Activated CD4-positive, alpha-beta memory T cell treated with anti-CD3 and anti-CD28 coated beads, Interleukin-2, amount 10 ng/mL, durations not matched to agents 7 days and 5 days (primary cell): ENCODE results near the gene LCN9. TPM values are rescaled to one million over a fixed set of nuclear protein-coding genes. Genes with fewer than 3 reads are reported as not detected.

ENCODE experiments used
- CTCF ChIA-PET: fragments of 350-600 bp; sonication (Branson Sonifier 250); formaldehyde crosslinking; loops from one replicate; lab custom pipeline; 2021; ENCODE audit warnings: antibody characterized with exemption, inconsistent platforms; lab: Charles Lee
- POLR2A ChIA-PET: fragments of 350-600 bp; sonication (Branson Sonifier 250); formaldehyde crosslinking; loops from one replicate; lab custom pipeline; 2021; ENCODE audit warnings: antibody characterized with exemption; lab: Charles Lee
- DNase-seq: peaks from one replicate; pipeline ENCODE4 v3.0.0-alpha.2; 2020
- H3K27ac Mint-ChIP-seq: one replicate; pipeline ENCODE4 v1.8.0; 2021; ENCODE audit warnings: mild to moderate bottlenecking, mixed read lengths
- H3K27me3 Mint-ChIP-seq: one replicate; pipeline ENCODE4 v1.8.0; 2021; ENCODE audit warnings: mixed read lengths
- H3K36me3 Mint-ChIP-seq: one replicate; pipeline ENCODE4 v1.8.0; 2021; ENCODE audit warnings: low read depth, mixed read lengths
- H3K4me1 Mint-ChIP-seq: one replicate; pipeline ENCODE4 v1.8.0; 2021; ENCODE audit warnings: mixed read lengths
- H3K4me3 Mint-ChIP-seq: one replicate; pipeline ENCODE4 v1.8.0; 2021; ENCODE audit warnings: mild to moderate bottlenecking, mixed read lengths
- H3K9me3 Mint-ChIP-seq: one replicate; pipeline ENCODE4 v1.8.0; 2021; ENCODE audit warnings: mixed read lengths
- total RNA-seq, 2 experiments: library from RNA; stranded (reverse); gene quantifications; one replicate each; pipeline ENCODE4 v1.2.3, GENCODE V29; 2021

The LCN9 gene
- total RNA-seq, 2 experiments from 2014 or later, result not detected

GRCh38 chr9:135714242-135715055, 51.3 kb downstream of the LCN9 start:
- no peak overlapping the region for H3K27ac Mint-ChIP-seq
- no peak for DNase-seq
- H3K4me3 Mint-ChIP-seq, result no peak overlapping the region
- no peaks in the 10 kb centered on the region for H3K9me3 Mint-ChIP-seq
- peaks cover 23% of the 10 kb centered on the region for H3K27me3 Mint-ChIP-seq
- H3K36me3 Mint-ChIP-seq, result no peaks in the 10 kb centered on the region
- CTCF ChIA-PET, result no interaction called here
- POLR2A ChIA-PET, result no interaction called here
- no peaks in the 10 kb centered on the region for H3K4me1 Mint-ChIP-seq

GRCh38 chr9:135715056-135715595, 52.0 kb downstream of the LCN9 start:
- no peak for DNase-seq
- ChIA-PET POLR2A (no interaction called here), CTCF (no interaction called here)
- Mint-ChIP-seq H3K27me3 (peaks cover 23% of the 10 kb centered on the region), H3K27ac (no peak overlapping the region), H3K4me3 (no peak overlapping the region), H3K4me1 (no peaks in the 10 kb centered on the region), H3K36me3 (no peaks in the 10 kb centered on the region), H3K9me3 (no peaks in the 10 kb centered on the region)

GRCh38 chr9:135716045-135716444, 52.9 kb downstream of the LCN9 start:
- H3K27ac Mint-ChIP-seq, result no peak overlapping the region
- H3K4me3 Mint-ChIP-seq, result no peak overlapping the region
- H3K36me3 Mint-ChIP-seq, result no peaks in the 10 kb centered on the region
- ChIA-PET CTCF (no interaction called here), POLR2A (no interaction called here)
- no peak for DNase-seq
- H3K27me3 Mint-ChIP-seq, result peaks cover 23% of the 10 kb centered on the region
- H3K4me1 Mint-ChIP-seq, result no peaks in the 10 kb centered on the region
- no peaks in the 10 kb centered on the region for H3K9me3 Mint-ChIP-seq

Other genes starting within 250 kb of the LCN9 start
- gene PPP1R26, start 183.5 kb upstream of the LCN9 start, total RNA-seq, result 1 to 10 TPM; 2.9 to 4.7 TPM
- 10 to 100 TPM; 33.8 to 37.5 TPM for gene MRPS2, start 162.6 kb upstream of the LCN9 start, total RNA-seq
- not detected for gene LCN1, start 141.9 kb upstream of the LCN9 start, total RNA-seq
- gene OBP2A, start 117.2 kb upstream of the LCN9 start, total RNA-seq, result not detected
- gene PAEP, start 101.6 kb upstream of the LCN9 start, total RNA-seq, result not detected
- not detected for gene GLT6D1, start 23.8 kb upstream of the LCN9 start, total RNA-seq
- not detected for gene SOHLH1, start 36.2 kb downstream of the LCN9 start, total RNA-seq
- under 1 TPM in 1 of 2 experiments, not detected in 1; 0.08 TPM for gene KCNT1, start 38.9 kb downstream of the LCN9 start, total RNA-seq
- gene CAMSAP1, start 244.2 kb downstream of the LCN9 start, total RNA-seq, result 10 to 100 TPM; 20.9 to 22.0 TPM